GM12891 (cell line): ENCODE data around the gene KLRC3.
"Not testable (repeated sequence)": the region's sequence is repeated elsewhere in the genome, so short reads cannot be mapped to it uniquely, and the experiment has no call there.

Experiments
- DNase-seq: peaks from one replicate; pipeline ENCODE4 v3.0.0; 2011; ENCODE audit warnings: low spot score; ENCODE audit not compliant: insufficient read length
- FAIRE-seq: peaks from 2 replicates; lab custom pipeline; 2011; peaks lifted over from hg19 to GRCh38; lab: Jason Lieb, UNC
- PAX5 ChIP-seq: IDR thresholded peaks from 2 replicates; pipeline ENCODE4 v1.6.1; 2011; ENCODE audit warnings: low read length, moderate library complexity, mild to moderate bottlenecking; ENCODE audit not compliant: insufficient read depth, severe bottlenecking
- POLR2A ChIP-seq: IDR thresholded peaks from 2 replicates; pipeline ENCODE4 v1.6.1; 2011; ENCODE audit warnings: low read depth, low read length, control low read depth
- POLR2AphosphoS5 ChIP-seq: IDR thresholded peaks from 2 replicates; pipeline ENCODE4 v1.6.1; 2011; ENCODE audit warnings: low read depth, low read length, control low read depth
- POU2F2 ChIP-seq: IDR thresholded peaks from 2 replicates; pipeline ENCODE4 v1.6.1; 2011; ENCODE audit warnings: low read depth, mild to moderate bottlenecking, control low read depth, low read length, moderate library complexity
- SPI1 ChIP-seq: IDR thresholded peaks from 2 replicates; pipeline ENCODE4 v1.6.1; 2011; ENCODE audit warnings: low read depth, low read length, control low read depth
- TAF1 ChIP-seq: IDR thresholded peaks from 2 replicates; pipeline ENCODE4 v1.6.1; 2011; ENCODE audit warnings: low read depth, low read length, control low read depth

KLRC3 gene

GRCh38 chr12:10395390-10395998 is 24.9 kb downstream of the KLRC3 start:
- no peak for FAIRE-seq

DNA sequence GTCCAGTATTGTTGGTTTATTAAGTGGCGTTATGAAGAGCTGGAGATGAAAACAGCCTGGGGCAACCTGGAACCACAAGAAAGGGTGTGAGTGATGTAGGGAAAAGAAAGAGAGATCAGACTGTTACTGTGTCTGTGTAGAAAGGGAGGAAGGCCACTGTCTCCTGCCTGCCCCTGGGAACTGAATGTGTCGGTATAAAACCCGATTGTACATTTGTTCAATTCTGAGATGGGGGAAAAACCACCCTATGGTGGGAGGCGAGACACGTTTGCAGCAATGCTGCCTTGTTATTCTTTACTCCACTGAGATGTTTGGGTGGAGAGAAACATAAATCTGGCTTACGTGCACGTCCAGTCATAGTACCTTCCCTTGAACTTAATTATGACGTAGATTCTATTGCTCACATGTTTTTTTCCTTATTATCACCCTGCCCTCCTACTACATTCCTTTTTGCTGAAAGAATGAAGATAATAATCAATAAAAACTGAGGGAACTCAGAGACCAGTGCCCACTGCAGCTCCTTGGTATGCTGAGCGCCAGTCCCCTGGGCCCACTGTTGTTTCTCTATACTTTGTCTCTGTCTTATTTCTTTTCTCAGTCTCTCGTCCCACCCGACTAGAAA is 25.8 kb downstream of the KLRC3 start:
- DNase-seq, FAIRE-seq: not testable (repeated sequence)

More at GRCh38 chr12:10395390-10395998, 24.9 kb downstream of the KLRC3 start:
- no peak for DNase-seq
- TF ChIP-seq POLR2AphosphoS5 (no peak), PAX5 (no peak), SPI1 (peak; percentile 84)

- TF ChIP-seq TAF1, result no peak
- TF ChIP-seq POLR2A, result no peak
- no peak for TF ChIP-seq SPI1
- TF ChIP-seq PAX5, result no peak
- DNase-seq (no peak), FAIRE-seq (peak; percentile 52)
These were observed 27.1 kb downstream of the KLRC3 start for GRCh38 chr12:10393291-10393690.

- DNase-seq (no peak), FAIRE-seq (peak; percentile 86)
- TF ChIP-seq POLR2A (0 out of 2 replicates have a peak, but pooled peaks have one; percentile 30), SPI1 (peak; percentile 64), POU2F2 (no peak)
These were observed 27.9 kb downstream of the KLRC3 start for GRCh38 chr12:10392394-10392930.

DNA sequence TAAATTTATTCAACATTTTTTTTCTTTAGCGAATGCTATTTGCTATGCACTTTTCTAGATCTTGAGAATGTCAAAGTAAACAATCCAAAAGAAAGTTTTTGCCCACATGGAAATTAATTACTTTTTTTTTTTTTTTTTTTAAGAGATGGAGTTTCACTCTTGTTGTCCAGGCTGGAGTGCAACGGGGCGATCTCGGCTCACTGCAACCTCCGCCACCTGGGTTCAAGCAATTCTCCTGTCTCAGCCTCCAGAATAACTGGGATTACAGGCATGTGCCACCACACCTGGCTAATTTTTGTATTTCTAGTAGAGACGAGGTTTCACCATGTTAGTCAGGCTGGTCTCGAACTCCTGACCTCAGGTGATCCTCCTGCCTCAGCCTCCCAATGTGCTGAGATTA is 29.4 kb downstream of the KLRC3 start:
- not testable (repeated sequence) for FAIRE-seq, DNase-seq

- DNase-seq, result no peak
- no peak for FAIRE-seq
- no peak for TF ChIP-seq SPI1
- no peak for TF ChIP-seq POLR2AphosphoS5
- no peak for TF ChIP-seq POU2F2
- no peak for TF ChIP-seq POLR2A
- no peak for TF ChIP-seq TAF1
- TF ChIP-seq PAX5, result no peak
These were observed 30.5 kb downstream of the KLRC3 start, which contains the start of gene KLRK1 for GRCh38 chr12:10389904-10390303. KLRK1 (minus strand) TSS chr12:10390041; CDS start chr12:10388810, 1,231 bp downstream.

DNA sequence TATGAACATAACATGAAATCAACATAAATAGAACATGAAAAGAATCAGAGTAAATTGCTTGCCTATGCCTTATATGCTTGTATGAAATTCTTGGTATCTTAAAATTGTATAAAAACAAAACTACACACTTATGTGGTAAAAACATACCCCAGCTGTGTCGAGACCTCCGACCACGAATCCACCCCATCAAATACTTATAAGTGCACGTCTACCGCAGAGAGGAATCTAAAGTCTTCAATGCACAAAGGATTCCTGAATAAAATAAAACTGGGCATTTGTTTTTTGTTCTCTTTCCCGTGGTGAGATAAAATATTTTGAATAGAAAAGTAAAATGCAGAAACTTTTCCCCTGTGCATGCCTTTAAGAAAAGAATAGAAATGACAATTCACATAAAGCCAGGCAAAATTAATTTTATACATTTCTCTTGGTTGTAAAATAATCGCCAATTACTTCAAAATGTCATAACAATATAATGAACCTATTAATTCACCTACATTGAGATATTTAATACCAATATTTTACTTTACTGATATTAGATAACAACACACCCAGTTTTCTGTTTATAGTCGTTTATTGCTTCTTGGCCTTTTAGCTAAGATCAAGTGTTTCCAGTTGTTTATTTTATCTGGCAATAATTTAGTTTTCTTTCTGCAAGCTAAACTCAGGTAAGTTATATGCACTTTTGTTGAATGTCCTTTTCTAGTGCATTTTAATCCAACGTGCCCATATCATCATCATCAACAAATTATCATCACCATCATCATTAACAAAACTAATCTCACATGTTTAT is 31.6 kb downstream of the KLRC3 start:
- DNase-seq (no peak), FAIRE-seq (no peak)
- no peak for TF ChIP-seq POU2F2
- no peak for TF ChIP-seq TAF1
- no peak for TF ChIP-seq POLR2AphosphoS5
- no peak for TF ChIP-seq POLR2A
- no peak for TF ChIP-seq SPI1
- no peak for TF ChIP-seq PAX5

DNA sequence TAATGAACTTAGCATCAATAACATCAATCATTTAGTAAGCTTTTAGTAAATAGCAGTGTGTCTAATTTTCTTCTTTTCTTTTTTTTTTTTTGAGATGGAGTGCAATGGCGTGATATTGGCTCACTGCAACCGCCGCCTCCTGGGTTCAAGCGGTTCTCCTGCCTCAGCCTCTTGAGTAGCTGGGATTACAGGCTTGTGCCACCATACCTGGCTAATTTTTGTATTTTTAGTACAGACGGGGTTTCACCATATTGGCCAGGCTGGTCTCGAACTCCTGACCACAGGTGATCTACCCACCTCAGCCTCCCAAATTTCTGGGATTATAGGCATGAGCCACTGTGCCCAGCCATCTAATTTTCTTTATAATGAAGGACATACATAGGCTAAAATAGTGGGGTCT is 32.9 kb downstream of the KLRC3 start:
- not testable (repeated sequence) for FAIRE-seq, DNase-seq

DNA sequence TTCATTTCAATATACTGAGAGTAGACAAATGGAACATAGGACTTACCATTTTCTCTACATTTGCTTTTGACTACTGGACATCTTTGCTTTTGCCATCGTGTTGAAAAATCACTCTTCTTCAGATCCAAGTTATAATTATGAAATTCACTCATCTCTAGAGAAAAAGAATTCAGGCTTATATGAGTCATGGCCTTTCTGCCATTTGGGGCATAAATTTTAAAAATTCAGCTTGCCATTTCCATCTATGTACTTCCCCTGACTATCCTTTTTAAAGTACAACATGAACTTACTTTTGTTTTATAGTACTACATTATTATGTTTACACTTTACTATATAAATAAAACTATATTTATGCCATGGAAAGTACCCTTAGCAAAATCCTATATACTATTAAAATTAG is 33.5 kb downstream of the KLRC3 start:
- FAIRE-seq, result no peak

GRCh38 chr12:10385166-10385613 is 35.2 kb downstream of the KLRC3 start:
- TF ChIP-seq TAF1 (no peak), PAX5 (no peak), SPI1 (no peak), POLR2A (no peak), POLR2AphosphoS5 (no peak)
- FAIRE-seq (peak; percentile 31), DNase-seq (no peak)

More for the DNA sequence above, 33.5 kb downstream of the KLRC3 start:
- DNase-seq, result no peak
- TF ChIP-seq SPI1 (no peak), POLR2AphosphoS5 (no peak), POU2F2 (no peak), PAX5 (no peak), TAF1 (no peak), POLR2A (no peak)

- no peak for FAIRE-seq
- DNase-seq, result no peak
- TF ChIP-seq PAX5 (no peak), TAF1 (no peak), POLR2AphosphoS5 (no peak)
These were observed 36.2 kb downstream of the KLRC3 start for GRCh38 chr12:10384191-10384590.

- FAIRE-seq, result no peak
- DNase-seq, result no peak
- TF ChIP-seq POLR2A (no peak), PAX5 (no peak), TAF1 (no peak), POLR2AphosphoS5 (no peak), POU2F2 (no peak), SPI1 (no peak)
These were observed 38.3 kb downstream of the KLRC3 start for GRCh38 chr12:10381928-10382628.

GRCh38 chr12:10378737-10379136 is 41.7 kb downstream of the KLRC3 start:
- FAIRE-seq, DNase-seq: not testable (repeated sequence)
